ENCODE results near the gene PIK3CD. TPM values are rescaled to one million over a fixed set of nuclear protein-coding genes. Genes with fewer than 3 reads are reported as not detected.

Gene PIK3CD
- total and polyA plus RNA-seq, 2 donors = 15.1 to 30.4 TPM

GRCh38 chr1:9730096-9730901 is 78.8 kb downstream of the PIK3CD start:
- Histone ChIP-seq H3K27ac (ENCODE audit: low read depth in 1 of 2, low read length in 1 of 2) (no peak overlapping the region), H3K36me3 (ENCODE audit: control insufficient read depth in 2 of 2, insufficient read depth in 2 of 2, low read length in 1 of 2) (peaks cover 83 to 84% of the 10 kb centered on the region in 2 donors), H3K27me3 (ENCODE audit: control insufficient read depth in 2 of 2, insufficient read depth in 1 of 2, low read length in 1 of 2) (peaks cover 0 to 5% of the 10 kb centered on the region in 2 donors), H3K9me3 (ENCODE audit: control insufficient read depth in 2 of 2, insufficient read depth in 1 of 2, low read length in 1 of 2) (peaks cover 2 to 6% of the 10 kb centered on the region in 2 donors), H3K4me1 (ENCODE audit: control insufficient read depth in 2 of 2, insufficient read depth in 2 of 2, low read length in 2 of 2) (peaks cover 15 to 22% of the 10 kb centered on the region in 2 donors), H3K4me3 (ENCODE audit: low read length in 2 of 2) (no peak overlapping the region)
- 94% methylated on average over 45 of the region's 45 CpGs for WGBS
- DNase-seq (ENCODE audit: low read depth in 6 of 9, low spot score in 9 of 9) = no peak

GRCh38 chr1:9731051-9731537 is 79.6 kb downstream of the PIK3CD start:
- peaks cover 15 to 22% of the 10 kb centered on the region in 2 donors for H3K4me1 ChIP-seq (ENCODE audit: control insufficient read depth in 2 of 2, insufficient read depth in 2 of 2, low read length in 2 of 2)
- H3K4me3 ChIP-seq (ENCODE audit: low read length in 2 of 2) = no peak overlapping the region
- WGBS = 98% methylated on average over 31 of the region's 31 CpGs
- no peak for DNase-seq (ENCODE audit: low read depth in 6 of 9, low spot score in 9 of 9)
- H3K27ac ChIP-seq (ENCODE audit: low read depth in 1 of 2, low read length in 1 of 2) = no peak overlapping the region
- H3K36me3 ChIP-seq (ENCODE audit: control insufficient read depth in 2 of 2, insufficient read depth in 2 of 2, low read length in 1 of 2) = peaks cover 90 to 92% of the 10 kb centered on the region in 2 donors
- H3K9me3 ChIP-seq (ENCODE audit: control insufficient read depth in 2 of 2, insufficient read depth in 1 of 2, low read length in 1 of 2) = peaks cover 2 to 6% of the 10 kb centered on the region in 2 donors
- H3K27me3 ChIP-seq (ENCODE audit: control insufficient read depth in 2 of 2, insufficient read depth in 1 of 2, low read length in 1 of 2) = peaks cover 0 to 5% of the 10 kb centered on the region in 2 donors

- peaks cover 2 to 6% of the 10 kb centered on the region in 2 donors for H3K9me3 ChIP-seq (ENCODE audit: control insufficient read depth in 2 of 2, insufficient read depth in 1 of 2, low read length in 1 of 2)
- DNase-seq (ENCODE audit: low read depth in 6 of 9, low spot score in 9 of 9) = no peak
- H3K4me1 ChIP-seq (ENCODE audit: control insufficient read depth in 2 of 2, insufficient read depth in 2 of 2, low read length in 2 of 2) = peaks cover 15 to 22% of the 10 kb centered on the region in 2 donors
Measured at GRCh38 chr1:9731561-9731960, 80.0 kb downstream of the PIK3CD start.

GRCh38 chr1:9732123-9732971 is 80.8 kb downstream of the PIK3CD start:
- Histone ChIP-seq H3K36me3 (ENCODE audit: control insufficient read depth in 2 of 2, insufficient read depth in 2 of 2, low read length in 1 of 2) (peaks cover 92 to 93% of the 10 kb centered on the region in 2 donors), H3K9me3 (ENCODE audit: control insufficient read depth in 2 of 2, insufficient read depth in 1 of 2, low read length in 1 of 2) (peaks cover 2 to 6% of the 10 kb centered on the region in 2 donors), H3K27me3 (ENCODE audit: control insufficient read depth in 2 of 2, insufficient read depth in 1 of 2, low read length in 1 of 2) (peaks cover 0 to 3% of the 10 kb centered on the region in 2 donors), H3K4me1 (ENCODE audit: control insufficient read depth in 2 of 2, insufficient read depth in 2 of 2, low read length in 2 of 2) (peaks cover 15 to 22% of the 10 kb centered on the region in 2 donors), H3K27ac (ENCODE audit: low read depth in 1 of 2, low read length in 1 of 2) (no peak overlapping the region), H3K4me3 (ENCODE audit: low read length in 2 of 2) (no peak overlapping the region)
- DNase-seq (ENCODE audit: low read depth in 6 of 9, low spot score in 9 of 9) = no peak
- 97% methylated on average over 18 of the region's 18 CpGs for WGBS

More at GRCh38 chr1:9731561-9731960, 80.0 kb downstream of the PIK3CD start:
- no peak overlapping the region for H3K4me3 ChIP-seq (ENCODE audit: low read length in 2 of 2)
- WGBS = 98% methylated on average over 18 of the region's 18 CpGs
- H3K36me3 ChIP-seq (ENCODE audit: control insufficient read depth in 2 of 2, insufficient read depth in 2 of 2, low read length in 1 of 2) = peaks cover 94% of the 10 kb centered on the region in 2 donors
- peaks cover 0 to 3% of the 10 kb centered on the region in 2 donors for H3K27me3 ChIP-seq (ENCODE audit: control insufficient read depth in 2 of 2, insufficient read depth in 1 of 2, low read length in 1 of 2)
- H3K27ac ChIP-seq (ENCODE audit: low read depth in 1 of 2, low read length in 1 of 2) = no peak overlapping the region

- peaks cover 0 to 3% of the 10 kb centered on the region in 2 donors for H3K27me3 ChIP-seq (ENCODE audit: control insufficient read depth in 2 of 2, insufficient read depth in 1 of 2, low read length in 1 of 2)
- no peak for DNase-seq (ENCODE audit: low read depth in 6 of 9, low spot score in 9 of 9)
- peaks cover 2 to 6% of the 10 kb centered on the region in 2 donors for H3K9me3 ChIP-seq (ENCODE audit: control insufficient read depth in 2 of 2, insufficient read depth in 1 of 2, low read length in 1 of 2)
- no peak overlapping the region for H3K27ac ChIP-seq (ENCODE audit: low read depth in 1 of 2, low read length in 1 of 2)
- H3K36me3 ChIP-seq (ENCODE audit: control insufficient read depth in 2 of 2, insufficient read depth in 2 of 2, low read length in 1 of 2) = peaks cover 92 to 93% of the 10 kb centered on the region in 2 donors
- H3K4me1 ChIP-seq (ENCODE audit: control insufficient read depth in 2 of 2, insufficient read depth in 2 of 2, low read length in 2 of 2) = peaks cover 12 to 13% of the 10 kb centered on the region in 2 donors
- H3K4me3 ChIP-seq (ENCODE audit: low read length in 2 of 2) = no peak overlapping the region
- WGBS = 98% methylated on average over 14 of the region's 14 CpGs
Measured at GRCh38 chr1:9733160-9733789, 81.7 kb downstream of the PIK3CD start.

- Histone ChIP-seq H3K4me1 (ENCODE audit: control insufficient read depth in 2 of 2, insufficient read depth in 2 of 2, low read length in 2 of 2) (no peaks in the 10 kb centered on the region), H3K27me3 (ENCODE audit: control insufficient read depth in 2 of 2, insufficient read depth in 1 of 2, low read length in 1 of 2) (no peaks in the 10 kb centered on the region), H3K9me3 (ENCODE audit: control insufficient read depth in 2 of 2, insufficient read depth in 1 of 2, low read length in 1 of 2) (peaks cover 2 to 6% of the 10 kb centered on the region in 2 donors), H3K4me3 (ENCODE audit: low read length in 2 of 2) (no peak overlapping the region), H3K27ac (ENCODE audit: low read depth in 1 of 2, low read length in 1 of 2) (no peak overlapping the region), H3K36me3 (ENCODE audit: control insufficient read depth in 2 of 2, insufficient read depth in 2 of 2, low read length in 1 of 2) (peaks cover 90 to 94% of the 10 kb centered on the region in 2 donors)
- DNase-seq (ENCODE audit: low read depth in 6 of 9, low spot score in 9 of 9) = no peak
- WGBS = 98% methylated on average over 19 of the region's 19 CpGs
Measured at GRCh38 chr1:9735800-9736199, 84.3 kb downstream of the PIK3CD start.

GRCh38 chr1:9736241-9736640 is 84.7 kb downstream of the PIK3CD start:
- Histone ChIP-seq H3K27ac (ENCODE audit: low read depth in 1 of 2, low read length in 1 of 2) (no peak overlapping the region), H3K9me3 (ENCODE audit: control insufficient read depth in 2 of 2, insufficient read depth in 1 of 2, low read length in 1 of 2) (peaks cover 2 to 6% of the 10 kb centered on the region in 2 donors), H3K36me3 (ENCODE audit: control insufficient read depth in 2 of 2, insufficient read depth in 2 of 2, low read length in 1 of 2) (peaks cover 90 to 94% of the 10 kb centered on the region in 2 donors), H3K4me3 (ENCODE audit: low read length in 2 of 2) (no peak overlapping the region), H3K27me3 (ENCODE audit: control insufficient read depth in 2 of 2, insufficient read depth in 1 of 2, low read length in 1 of 2) (no peaks in the 10 kb centered on the region), H3K4me1 (ENCODE audit: control insufficient read depth in 2 of 2, insufficient read depth in 2 of 2, low read length in 2 of 2) (no peaks in the 10 kb centered on the region)
- 98% methylated on average over 5 of the region's 5 CpGs for whole genome bisulfite sequencing
- DNase-seq (ENCODE audit: low read depth in 6 of 9, low spot score in 9 of 9) = no peak

GRCh38 chr1:9737057-9737456 is 85.5 kb downstream of the PIK3CD start:
- no peaks in the 10 kb centered on the region for H3K27me3 ChIP-seq (ENCODE audit: control insufficient read depth in 2 of 2, insufficient read depth in 1 of 2, low read length in 1 of 2)
- H3K4me1 ChIP-seq (ENCODE audit: control insufficient read depth in 2 of 2, insufficient read depth in 2 of 2, low read length in 2 of 2) = no peaks in the 10 kb centered on the region
- H3K4me3 ChIP-seq (ENCODE audit: low read length in 2 of 2) = no peak overlapping the region
- H3K27ac ChIP-seq (ENCODE audit: low read depth in 1 of 2, low read length in 1 of 2) = no peak overlapping the region
- peaks cover 89 to 91% of the 10 kb centered on the region in 2 donors for H3K36me3 ChIP-seq (ENCODE audit: control insufficient read depth in 2 of 2, insufficient read depth in 2 of 2, low read length in 1 of 2)
- no peak for DNase-seq (ENCODE audit: low read depth in 6 of 9, low spot score in 9 of 9)
- peaks cover 2 to 6% of the 10 kb centered on the region in 2 donors for H3K9me3 ChIP-seq (ENCODE audit: control insufficient read depth in 2 of 2, insufficient read depth in 1 of 2, low read length in 1 of 2)
- 81% methylated on average over 9 of the region's 9 CpGs for WGBS

All from thymus (tissue), 11 donors.